AML-193 (cell line): ENCODE results near the gene SERPINE3.

ENCODE experiments used
- DNase-seq, 2 experiments: peaks; one replicate each; lab custom pipeline; 2025; lab: John Stamatoyannopoulos, UW

Gene SERPINE3

GRCh38 chr13:51361106-51361505 is 21.6 kb downstream of the SERPINE3 start:
- no peak for DNase-seq

DNA sequence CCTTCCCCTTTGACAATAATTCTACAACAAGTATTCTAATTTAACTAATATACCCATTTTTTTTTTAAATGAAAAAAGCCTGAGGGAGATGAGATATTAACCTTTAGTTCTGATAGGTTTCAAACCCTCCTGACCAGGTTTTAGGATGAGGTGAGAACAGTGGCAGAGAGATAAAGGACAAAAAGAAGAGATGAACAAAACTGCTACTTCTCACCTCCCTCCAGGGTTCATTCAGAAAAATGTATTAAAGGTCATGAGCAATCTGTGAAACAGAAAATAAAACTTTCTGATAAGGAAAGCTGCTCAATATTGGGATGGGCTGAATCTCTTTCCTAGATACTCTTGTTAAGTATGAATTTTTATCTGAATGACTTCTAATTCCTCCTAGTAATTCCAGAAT is 24.1 kb downstream of the SERPINE3 start:
- DNase-seq: no peak

DNA sequence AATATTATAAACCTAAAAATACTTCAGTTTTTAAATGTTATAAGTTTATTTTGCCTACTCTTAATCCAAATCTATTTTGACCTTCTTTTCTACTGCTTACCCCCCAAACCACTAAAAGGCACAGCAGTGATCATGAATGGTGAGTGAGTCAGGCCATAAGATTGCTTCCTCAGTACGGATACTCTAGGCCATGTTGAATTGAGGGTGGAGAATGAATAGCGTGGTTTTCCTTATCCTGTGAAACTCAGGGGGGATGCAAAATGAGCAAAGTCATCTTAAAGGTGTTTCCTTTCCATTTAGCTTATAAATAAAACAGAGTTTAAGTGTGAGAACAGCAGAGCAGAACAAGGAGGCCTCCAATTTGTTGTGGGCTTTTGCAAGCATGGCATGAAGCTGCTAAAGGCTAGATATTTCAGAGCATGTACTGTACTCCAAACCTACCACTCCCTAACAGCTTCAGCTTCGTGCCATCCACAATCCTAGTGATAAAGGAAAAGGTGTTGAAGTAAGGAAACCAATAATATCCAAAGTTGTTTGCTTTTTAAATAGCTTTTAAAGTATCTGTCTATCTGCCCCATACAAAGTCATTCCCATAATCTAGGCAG is 25.0 kb downstream of the SERPINE3 start:
- DNase-seq: no peak

DNA sequence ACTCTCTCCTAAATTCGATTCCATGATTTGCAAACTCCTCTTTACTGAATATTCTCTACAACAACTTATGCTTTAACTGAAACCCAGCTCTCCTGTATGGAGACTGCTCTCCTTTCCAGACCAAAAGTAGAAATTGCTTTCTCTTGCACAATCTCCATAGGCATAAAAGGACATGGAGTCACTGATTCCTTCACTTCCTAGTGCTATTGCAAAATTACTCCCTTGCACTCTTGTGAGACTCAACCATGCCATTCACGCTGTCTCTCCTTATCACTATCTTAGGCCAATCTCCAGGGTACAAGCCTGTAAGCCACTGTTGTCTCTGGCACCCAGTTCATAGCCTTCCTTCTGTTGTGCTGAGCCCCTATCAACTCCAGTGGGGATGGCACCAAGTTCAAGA is 30.6 kb downstream of the SERPINE3 start:
- peak; percentile 64 to 84 for DNase-seq

GRCh38 chr13:51370811-51371210 is 31.3 kb downstream of the SERPINE3 start:
- DNase-seq: no peak

DNA sequence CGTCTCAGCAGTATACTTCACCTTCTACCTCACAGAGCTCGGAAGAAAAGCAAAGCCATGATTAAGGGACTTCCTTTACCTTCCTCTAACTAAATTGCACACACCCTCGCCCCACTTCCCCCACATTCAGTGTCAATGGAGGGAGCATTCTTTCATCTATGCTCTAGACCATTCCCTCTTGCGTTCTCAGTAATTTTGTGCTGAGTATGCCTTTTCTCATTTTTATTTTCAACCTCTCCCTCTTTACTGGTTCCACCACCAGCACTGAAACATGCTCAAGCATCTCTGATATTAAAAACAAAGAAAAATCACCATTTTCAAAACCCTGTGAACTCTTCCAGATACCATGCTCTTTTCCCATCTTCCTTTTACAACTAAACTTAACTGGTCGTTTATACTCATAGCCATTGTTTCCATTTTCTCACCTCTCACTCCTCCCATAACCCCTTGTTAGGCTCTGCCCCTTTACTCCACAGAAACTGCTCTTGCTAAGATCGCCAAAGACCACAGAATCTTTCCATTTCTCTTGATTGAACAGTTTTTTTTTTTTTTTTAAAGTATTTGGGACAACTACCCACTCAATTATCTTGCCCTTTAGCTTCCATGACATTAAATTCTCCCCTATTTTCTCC is 32.4 kb downstream of the SERPINE3 start:
- no peak for DNase-seq

DNA sequence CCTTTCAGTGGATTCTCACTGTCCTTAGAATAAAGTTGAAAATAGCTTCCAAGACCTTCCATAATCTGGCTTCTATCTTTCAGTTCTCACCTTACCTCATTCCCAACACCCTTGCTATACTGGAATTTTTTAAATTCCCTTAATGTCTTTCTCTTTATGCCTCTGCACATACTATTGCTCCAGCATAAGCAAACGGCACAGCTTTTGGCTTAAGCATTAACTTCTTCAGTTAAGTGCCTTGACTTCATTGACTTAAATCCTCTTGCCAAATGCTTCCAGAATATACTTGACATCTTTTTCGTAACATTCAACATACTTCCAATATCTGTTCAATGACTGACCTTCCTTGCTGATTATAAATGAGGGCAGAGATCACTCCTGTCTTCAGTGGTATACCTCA is 34.0 kb downstream of the SERPINE3 start:
- DNase-seq: no peak

GRCh38 chr13:51380269-51380668 is 40.8 kb downstream of the SERPINE3 start:
- no peak for DNase-seq

- no peak for DNase-seq
These were observed 45.6 kb downstream of the SERPINE3 start for GRCh38 chr13:51385114-51385513.

DNA sequence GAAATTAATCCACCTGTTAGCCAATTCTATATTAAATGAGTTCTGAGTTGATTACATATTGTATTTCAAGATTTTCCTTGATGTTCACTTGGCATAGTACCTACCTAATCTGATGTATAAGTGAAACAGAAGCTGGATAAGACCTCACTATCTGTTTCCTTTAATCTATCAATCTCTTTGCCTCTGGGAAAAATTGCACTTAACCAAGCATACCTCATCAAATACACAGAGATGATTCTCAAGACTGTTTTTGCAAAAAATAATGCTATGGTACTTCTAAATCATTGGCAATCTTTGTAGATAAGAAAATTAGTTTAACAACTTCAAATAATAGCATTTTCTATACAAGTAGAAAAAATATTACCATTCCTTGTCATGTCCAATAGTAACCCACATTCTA is 55.2 kb downstream of the SERPINE3 start:
- no peak for DNase-seq

DNA sequence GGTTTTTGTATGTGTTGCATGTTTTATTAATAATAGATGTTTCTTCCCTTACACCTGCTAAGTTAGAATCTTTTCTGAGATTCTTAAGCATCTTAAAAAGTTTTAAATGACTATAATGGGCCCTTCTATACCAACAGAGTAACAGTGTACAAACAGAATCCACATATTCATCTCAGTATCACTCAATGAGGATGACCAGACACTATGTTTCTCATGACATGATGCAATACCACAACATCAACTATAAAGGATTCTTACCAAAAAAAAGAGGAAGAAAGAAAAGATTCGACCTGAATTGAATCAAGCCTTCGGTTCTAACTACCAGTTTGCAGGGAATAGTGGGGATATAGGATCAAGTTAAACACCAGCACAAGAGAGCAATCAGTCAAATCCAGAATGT is 56.9 kb downstream of the SERPINE3 start:
- peak; percentile 86 to 95 for DNase-seq

- DNase-seq: no peak
These were observed 57.9 kb downstream of the SERPINE3 start for GRCh38 chr13:51397262-51397941.

- no peak for DNase-seq
These were observed 65.7 kb downstream of the SERPINE3 start for GRCh38 chr13:51405176-51405575.

DNA sequence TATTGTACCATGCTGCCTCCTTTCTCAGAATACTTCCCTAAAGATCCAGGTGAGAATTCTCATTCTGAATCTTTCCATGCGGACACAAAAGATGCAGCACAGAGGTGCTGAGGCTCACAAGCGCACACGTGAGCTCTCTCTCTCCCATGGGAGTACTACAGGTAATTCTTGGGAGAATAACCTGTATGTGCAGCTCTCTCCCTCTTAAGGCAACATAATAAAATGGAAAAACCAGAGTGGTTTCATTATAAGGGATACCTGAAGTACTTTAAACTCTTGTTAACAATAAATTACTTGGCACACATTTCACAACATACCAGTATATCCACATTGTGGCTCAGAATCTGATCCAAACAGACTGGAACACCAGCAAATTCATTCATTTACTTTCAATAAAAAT is 72.9 kb downstream of the SERPINE3 start:
- no peak for DNase-seq
